Right lobe of liver (tissue), 4 donors: Measurements from ENCODE around the gene NOS2.

ENCODE experiments used
- CTCF ChIP-seq, 4 donors: fragments of 200-600 bp in 3 of 4; fragments of 450-650 bp in 1 of 4; IDR thresholded peaks; one replicate each; pipeline versions ENCODE4 v1.5.1 to v1.8.0; 2016 to 2022; ENCODE audit warnings: antibody characterized with exemption in 4 of 4, mild to moderate bottlenecking in 2 of 4
- POLR2A ChIP-seq: fragments of 450-650 bp; IDR thresholded peaks from one replicate; pipeline ENCODE4 v1.6.1; 2017; ENCODE audit warnings: antibody characterized with exemption, mild to moderate bottlenecking
- donor health status: DM: no; HTN: no; CAD: no.
- donor health status: DM: no; HTN: no; CAD: no.
- donor health status: DM: no; HTN: yes; CAD: no.

GRCh38 chr17:27782791-27783206 lies 17.5 kb downstream of the NOS2 start:
- no peak for TF ChIP-seq POLR2A
- no peak for TF ChIP-seq CTCF (IDR thresholded peaks at IDR 0.05)
